ENCODE data around the gene ASTL. TPM values are rescaled to one million over a fixed set of nuclear protein-coding genes. Genes with fewer than 3 reads are reported as not detected.

The ASTL gene
- total RNA-seq, 1 donor from 2014 or later: not detected

GRCh38 chr2:96140941-96141623 is 2.8 kb upstream of the ASTL start:
- no peak overlapping the region for H3K4me3 Mint-ChIP-seq
- Histone ChIP-seq H3K4me2 (no peak overlapping the region), H3K9me3 (ENCODE audit: low read depth) (no peaks in the 10 kb centered on the region), H4K20me1 (ENCODE audit: low read depth) (no peaks in the 10 kb centered on the region), H2AFZ (replicated peaks) (no peak overlapping the region), H3K4me3 (no peak overlapping the region), H3K9ac (no peak overlapping the region), H3K27ac (no peak overlapping the region), H3K27me3 (peaks cover 25% of the 10 kb centered on the region), H3K36me3 (no peaks in the 10 kb centered on the region), H3K4me1 (peaks cover 6% of the 10 kb centered on the region), H3F3A (ENCODE audit: low read depth) (no peaks in the 10 kb centered on the region), H3K79me2 (ENCODE audit: low read depth) (no peaks in the 10 kb centered on the region)
- no peaks in the 10 kb centered on the region for H3K36me3 Mint-ChIP-seq
- DNase-seq (ENCODE audit: low spot score): no peak
- no peaks in the 10 kb centered on the region for H3K9me3 Mint-ChIP-seq
- H3K27me3 Mint-ChIP-seq (ENCODE audit: insufficient read depth, low read depth): peaks cover 10% of the 10 kb centered on the region
- H3K27ac Mint-ChIP-seq: no peak overlapping the region
- no peaks in the 10 kb centered on the region for H3K4me1 Mint-ChIP-seq
- TF ChIP-seq CTCF (IDR thresholded peaks at IDR 0.05) (no peak), EZH2 (IDR thresholded peaks at IDR 0.05) (no peak), EZH2phosphoT487 (IDR thresholded peaks at IDR 0.05) (no peak)

GRCh38 chr2:96139181-96139758 is 968 bp upstream of the ASTL start:
- Histone ChIP-seq H2AFZ (replicated peaks) (no peak overlapping the region), H4K20me1 (ENCODE audit: low read depth) (no peaks in the 10 kb centered on the region), H3K36me3 (no peaks in the 10 kb centered on the region), H3K4me1 (peaks cover under 1% of the 10 kb centered on the region), H3K9me3 (ENCODE audit: low read depth) (no peaks in the 10 kb centered on the region), H3K27me3 (peaks cover 7% of the 10 kb centered on the region), H3K4me3 (no peak overlapping the region), H3K4me2 (no peak overlapping the region), H3K79me2 (ENCODE audit: low read depth) (no peaks in the 10 kb centered on the region), H3F3A (ENCODE audit: low read depth) (no peaks in the 10 kb centered on the region), H3K27ac (no peak overlapping the region), H3K9ac (no peak overlapping the region)
- H3K4me1 Mint-ChIP-seq: no peaks in the 10 kb centered on the region
- TF ChIP-seq CTCF (IDR thresholded peaks at IDR 0.05) (no peak), EZH2 (IDR thresholded peaks at IDR 0.05) (no peak), EZH2phosphoT487 (IDR thresholded peaks at IDR 0.05) (no peak)
- H3K27me3 Mint-ChIP-seq (ENCODE audit: insufficient read depth, low read depth): peaks cover 6% of the 10 kb centered on the region
- H3K36me3 Mint-ChIP-seq: no peaks in the 10 kb centered on the region
- H3K9me3 Mint-ChIP-seq: no peaks in the 10 kb centered on the region
- DNase-seq (ENCODE audit: low spot score): no peak
- H3K27ac Mint-ChIP-seq: no peak overlapping the region
- no peak overlapping the region for H3K4me3 Mint-ChIP-seq

- Mint-ChIP-seq H3K4me1 (no peaks in the 10 kb centered on the region), H3K4me3 (no peak overlapping the region), H3K36me3 (no peaks in the 10 kb centered on the region), H3K27ac (peak overlapping the region; percentile 22), H3K27me3 (ENCODE audit: insufficient read depth, low read depth) (peaks cover 2% of the 10 kb centered on the region), H3K9me3 (no peaks in the 10 kb centered on the region)
- no peak overlapping the region for H3K4me3 ChIP-seq
- DNase-seq (ENCODE audit: low spot score): no peak
- H3K36me3 ChIP-seq: no peaks in the 10 kb centered on the region
- TF ChIP-seq EZH2 (IDR thresholded peaks at IDR 0.05) (no peak), CTCF (IDR thresholded peaks at IDR 0.05) (no peak), EZH2phosphoT487 (IDR thresholded peaks at IDR 0.05) (no peak)
- H3K27ac ChIP-seq: no peak overlapping the region
- no peaks in the 10 kb centered on the region for H3K79me2 ChIP-seq (ENCODE audit: low read depth)
- H3K9ac ChIP-seq: no peak overlapping the region
- no peaks in the 10 kb centered on the region for H4K20me1 ChIP-seq (ENCODE audit: low read depth)
- H3K4me1 ChIP-seq: no peaks in the 10 kb centered on the region
- H3K27me3 ChIP-seq: no peaks in the 10 kb centered on the region
- no peaks in the 10 kb centered on the region for H3K9me3 ChIP-seq (ENCODE audit: low read depth)
- no peaks in the 10 kb centered on the region for H3F3A ChIP-seq (ENCODE audit: low read depth)
- no peak overlapping the region for H2AFZ ChIP-seq (replicated peaks)
- H3K4me2 ChIP-seq: no peak overlapping the region
These were observed 752 bp downstream of the ASTL start for GRCh38 chr2:96137321-96138178.

Measured in neural progenitor cell (in vitro differentiated cells).